Stimulated activated CD8-positive, alpha-beta memory T cell treated with anti-CD3 and anti-CD28 coated beads, Interleukin-2, amount 100 ng/mL, for 48 hours (primary cell): ENCODE measurements around the gene KRTAP12-4.
"Not testable (repeated sequence)": the region's sequence is repeated elsewhere in the genome, so short reads cannot be mapped to it uniquely, and the experiment has no call there.

ENCODE experiments used
- DNase-seq, 2 donors: peaks; one replicate each; pipeline ENCODE4 v3.0.0-alpha.2; 2020; ENCODE audit warnings: low read depth in 2 of 2

KRTAP12-4 gene

GRCh38 chr21:44654576-44655175 is at the start of gene KRTAP12-4:
KRTAP12-4 (minus strand) TSS chr21:44654659; CDS start chr21:44654614, 45 bp downstream.
- no peak for DNase-seq

- DNase-seq: no peak
These were observed 49.5 kb upstream of the KRTAP12-4 start for GRCh38 chr21:44703731-44704635.

- DNase-seq: no peak
These were observed 48.7 kb upstream of the KRTAP12-4 start for GRCh38 chr21:44702973-44703730.

GRCh38 chr21:44702111-44702972 is 47.9 kb upstream of the KRTAP12-4 start:
- DNase-seq: no peak

GRCh38 chr21:44701541-44701940 is 47.1 kb upstream of the KRTAP12-4 start:
- no peak for DNase-seq

GRCh38 chr21:44701023-44701400 is 46.6 kb upstream of the KRTAP12-4 start:
- DNase-seq: no peak

GRCh38 chr21:44700101-44701022 is 45.9 kb upstream of the KRTAP12-4 start:
- no peak for DNase-seq

GRCh38 chr21:44699502-44700001 is 45.1 kb upstream of the KRTAP12-4 start:
- no peak for DNase-seq

GRCh38 chr21:44697811-44698734 is 43.6 kb upstream of the KRTAP12-4 start:
- no peak for DNase-seq

GRCh38 chr21:44697172-44697810 is 42.8 kb upstream of the KRTAP12-4 start, which contains the start of gene KRTAP10-12:
KRTAP10-12 (plus strand) TSS chr21:44697172; CDS start chr21:44697202, 30 bp downstream.
- DNase-seq: not testable (repeated sequence)

GRCh38 chr21:44696572-44696971 is 42.1 kb upstream of the KRTAP12-4 start:
- no peak for DNase-seq

GRCh38 chr21:44695641-44696040 is 41.2 kb upstream of the KRTAP12-4 start:
- DNase-seq: no peak

- no peak for DNase-seq
These were observed 40.7 kb upstream of the KRTAP12-4 start for GRCh38 chr21:44695184-44695583.

GRCh38 chr21:44694776-44695175 is 40.3 kb upstream of the KRTAP12-4 start:
- no peak for DNase-seq

- DNase-seq: no peak
These were observed 38.5 kb upstream of the KRTAP12-4 start for GRCh38 chr21:44692798-44693512.

GRCh38 chr21:44691686-44692085 is 37.2 kb upstream of the KRTAP12-4 start:
- DNase-seq: no peak

- DNase-seq: not testable (repeated sequence)
These were observed 35.3 kb upstream of the KRTAP12-4 start for GRCh38 chr21:44689740-44690139.

GRCh38 chr21:44687671-44688070 is 33.2 kb upstream of the KRTAP12-4 start:
- DNase-seq: no peak
